Endothelial cell of umbilical vein (primary cell): ENCODE measurements around the gene PIK3R2. TPM values are rescaled to one million over a fixed set of nuclear protein-coding genes. Genes with fewer than 3 reads are reported as not detected.

ENCODE experiments used
- BruUV-seq: library from RNA; stranded (reverse); fragments of 400-500 nt; replicated peaks from 2 replicates; lab custom pipeline; 2021; lab: Mats Ljungman, UMichigan
- CTCF ChIA-PET: fragments of 300-600, 350-600 bp; sonication (Branson Sonifier 250); formaldehyde crosslinking; loops from one replicate; lab custom pipeline; 2021; ENCODE audit warnings: antibody characterized with exemption, inconsistent platforms; lab: Charles Lee
- POLR2A ChIA-PET: fragments of 300-600, 350-600 bp; sonication (Branson Sonifier 250); formaldehyde crosslinking; loops from one replicate; lab custom pipeline; 2021; ENCODE audit warnings: antibody characterized with exemption, inconsistent platforms; lab: Charles Lee
- DNase-seq: peaks from one replicate; pipeline ENCODE4 v3.0.0-alpha.2; 2011; ENCODE audit warnings: low read depth, low spot score
- FAIRE-seq: peaks from 2 replicates; lab custom pipeline; 2011; peaks lifted over from hg19 to GRCh38; lab: Jason Lieb, UNC
- H2AFZ ChIP-seq: 2 replicates; pipeline ENCODE4 v1.6.0; 2012; ENCODE audit warnings: low read depth, low read length, control low read depth, inconsistent platforms
- H3K27ac ChIP-seq: 2 replicates; pipeline ENCODE4 v1.5.1; 2011; ENCODE audit warnings: low read depth, mild to moderate bottlenecking, control low read depth, low read length, moderate library complexity; ENCODE audit not compliant: insufficient read depth
- H3K27me3 ChIP-seq, 2 experiments: 2 replicates each; pipeline versions ENCODE4 v1.6.0 to v1.6.1; 2011; ENCODE audit warnings: low read length in 2 of 2, mixed read lengths in 1 of 2; ENCODE audit not compliant: control insufficient read depth in 2 of 2, insufficient read depth in 2 of 2
- H3K36me3 ChIP-seq, 2 experiments: 2 replicates in 1 of 2; 3 replicates in 1 of 2; pipeline ENCODE4 v1.5.1; 2011; ENCODE audit warnings: low read length in 2 of 2, mild to moderate bottlenecking in 1 of 2, moderate library complexity in 1 of 2; ENCODE audit not compliant: control insufficient read depth in 2 of 2, insufficient read depth in 2 of 2; ENCODE audit errors: extremely low read depth in 1 of 2
- H3K4me1 ChIP-seq: 3 replicates; pipeline ENCODE4 v1.5.1; 2011; ENCODE audit warnings: mild to moderate bottlenecking, low read length; ENCODE audit not compliant: control insufficient read depth, insufficient read depth; ENCODE audit errors: extremely low read depth
- H3K4me2 ChIP-seq: 2 replicates; pipeline ENCODE4 v1.6.1; 2011; ENCODE audit warnings: low read length, control low read depth, mixed read lengths; ENCODE audit not compliant: insufficient read depth
- H3K4me3 ChIP-seq, 3 experiments: fragments of 200-600 bp in 1 of 3; sonication (generic), shearing (Covaris generic) in 1 of 3; replicated peaks in 1 of 3; 2 replicates each; pipeline ENCODE4 v1.5.1; 2011 to 2016; ENCODE audit warnings: control low read depth in 3 of 3, low read length in 3 of 3, mild to moderate bottlenecking in 2 of 3, inconsistent platforms in 1 of 3, low read depth in 1 of 3, moderate library complexity in 1 of 3; ENCODE audit not compliant: insufficient read depth in 1 of 3
- H3K79me2 ChIP-seq: 2 replicates; pipeline ENCODE4 v1.6.0; 2012; ENCODE audit warnings: low read length, inconsistent platforms; ENCODE audit not compliant: control insufficient read depth, insufficient read depth
- H3K9ac ChIP-seq: replicated peaks from 2 replicates; pipeline ENCODE3; 2011; ENCODE audit warnings: low read length, control low read depth; ENCODE audit not compliant: insufficient read depth; ENCODE audit errors: extremely low read depth
- H3K9me1 ChIP-seq: replicated peaks from 3 replicates; pipeline ENCODE4 v1.6.0; 2011; ENCODE audit warnings: mild to moderate bottlenecking, low read length; ENCODE audit not compliant: control insufficient read depth, insufficient read depth; ENCODE audit errors: extremely low read depth
- H3K9me3 ChIP-seq: replicated peaks from 2 replicates; pipeline ENCODE4 v1.5.1; 2012; ENCODE audit warnings: low read length, inconsistent platforms; ENCODE audit not compliant: control insufficient read depth, insufficient read depth
- H4K20me1 ChIP-seq: replicated peaks from 2 replicates; pipeline ENCODE3; 2011; ENCODE audit warnings: mild to moderate bottlenecking, low read length; ENCODE audit not compliant: control insufficient read depth, insufficient read depth; ENCODE audit errors: extremely low read depth
- CTCF ChIP-seq, 2 donors: IDR thresholded peaks; 1 replicate in 1 of 2; 2 replicates in 1 of 2; pipeline ENCODE4 v1.5.1; 2011; ENCODE audit warnings: low read length in 2 of 2, mild to moderate bottlenecking in 2 of 2, moderate library complexity in 2 of 2, control low read depth in 1 of 2, inconsistent platforms in 1 of 2, low read depth in 1 of 2; ENCODE audit not compliant: insufficient read depth in 1 of 2; ENCODE audit errors: extremely low read depth in 1 of 2
- EZH2 ChIP-seq: IDR thresholded peaks from 2 replicates; pipeline ENCODE4 v1.6.1; 2012; ENCODE audit warnings: borderline replicate concordance, low read depth, mild to moderate bottlenecking, moderate library complexity, low read length, inconsistent platforms; ENCODE audit not compliant: severe bottlenecking
- FOS ChIP-seq: IDR thresholded peaks from 2 replicates; pipeline ENCODE4 v1.6.1; 2011; ENCODE audit warnings: mild to moderate bottlenecking, low read length, moderate library complexity, borderline replicate concordance; ENCODE audit not compliant: insufficient read depth
- GATA2 ChIP-seq: IDR thresholded peaks from 2 replicates; pipeline ENCODE4 v1.7.0; 2011; ENCODE audit warnings: low read depth, mild to moderate bottlenecking, moderate library complexity, mixed read lengths, low read length; ENCODE audit not compliant: insufficient read length, insufficient read depth
- JUN ChIP-seq: IDR thresholded peaks from 2 replicates; pipeline ENCODE4 v1.6.1; 2011; ENCODE audit warnings: borderline replicate concordance, low read depth; ENCODE audit not compliant: insufficient read length, insufficient read depth
- MYC ChIP-seq: IDR thresholded peaks from one replicate; pipeline ENCODE4 v1.6.1; 2011; ENCODE audit warnings: mild to moderate bottlenecking, low read depth, low read length
- POLR2A ChIP-seq: IDR thresholded peaks from 2 replicates; pipeline ENCODE4 v1.6.1; 2012; ENCODE audit warnings: low read depth, mild to moderate bottlenecking, control low read depth, low read length
- POLR2AphosphoS5 ChIP-seq: IDR thresholded peaks from 2 replicates; pipeline ENCODE4 v1.6.1; 2012; ENCODE audit warnings: low read depth, mild to moderate bottlenecking, control low read depth, low read length, moderate library complexity; ENCODE audit not compliant: insufficient read depth
- dilution Hi-C: fragments of 300-500 bp; cut with MboI; formaldehyde crosslinking; loops from one replicate; pipeline ENCODE4 v1.15.0; 2019; ENCODE audit warnings: low sequenced_read_pairs; ENCODE audit not compliant: extremely low pct_ligation_motif_present
- intact Hi-C: fragments of 100-400 bp; cut with micrococcal nuclease; formaldehyde crosslinking; loops from one replicate; pipeline ENCODE4 v1.10.0; 2022
- polyA plus RNA-seq, 4 experiments: library from polyadenylated mRNA; depleted of rRNA in 3 of 4; stranded (reverse) in 3 of 4; unstranded in 1 of 4; fragments of >200 nt; gene quantifications; 2 replicates each; pipeline versions ENCODE4 v1.2.1 to v1.2.3, GENCODE V29; 2011 to 2012; ENCODE audit warnings: missing spikeins in 1 of 4
- total RNA-seq: library from RNA; stranded (reverse); gene quantifications from 2 replicates; pipeline ENCODE4 v1.2.3, GENCODE V29; 2021
- TF ChIP-seq, protein P1 (sequence below): IDR thresholded peaks from 2 replicates; pipeline ENCODE4 v1.6.1; 2011; ENCODE audit not compliant: insufficient read depth, insufficient read length

Gene PIK3R2
- total and polyA plus RNA-seq, 2 donors (not counting 3 experiments of a cell fraction or from before 2014, with no cell fraction given) = 8.1 to 15.2 TPM

DNA sequence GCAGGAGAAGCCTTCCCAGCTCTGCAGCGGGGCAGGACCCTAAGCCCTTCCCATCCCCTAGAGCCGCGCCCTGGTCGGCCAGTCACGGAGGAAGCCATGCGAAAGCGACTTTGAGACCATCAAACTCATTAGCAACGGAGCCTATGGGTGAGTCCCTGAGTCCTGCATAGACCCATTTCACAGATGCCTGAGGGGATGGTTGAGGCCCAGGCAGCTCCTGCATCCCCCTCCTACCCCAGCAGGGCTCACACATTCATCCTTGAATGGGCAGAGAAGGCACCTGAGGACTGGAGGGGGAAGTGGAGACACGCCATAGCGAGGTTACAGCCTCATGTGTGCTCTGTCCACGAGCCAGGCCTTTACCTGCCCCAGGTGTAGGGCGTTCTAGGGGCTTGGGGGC lies 24.2 kb upstream of the PIK3R2 start:
- Histone ChIP-seq H3K4me1 (no peaks in the 10 kb centered on the region), H3K79me2 (no peaks in the 10 kb centered on the region), H3K9ac (no peak overlapping the region), H2AFZ (no peak overlapping the region), H4K20me1 (no peaks in the 10 kb centered on the region), H3K36me3 (no peaks in the 10 kb centered on the region), H3K4me3 (no peak overlapping the region), H3K4me2 (no peak overlapping the region), H3K27ac (no peak overlapping the region), H3K27me3 (no peaks in the 10 kb centered on the region), H3K9me3 (no peaks in the 10 kb centered on the region), H3K9me1 (no peaks in the 10 kb centered on the region)
- no TSS peak for BruUV-seq
- POLR2A ChIA-PET = no interaction called here
- DNase-seq (no peak), FAIRE-seq (no peak)
- dilution Hi-C loops (no loop called here), intact Hi-C loops (no loop called here)
- CTCF ChIA-PET = interaction anchor here (1.9 to 6.2 kb wide), 2 partner anchors 16 to 123 kb away, joined by 6 to 34 read pairs; no protein-coding TSS in a partner anchor
- TF ChIP-seq, protein P1, sequence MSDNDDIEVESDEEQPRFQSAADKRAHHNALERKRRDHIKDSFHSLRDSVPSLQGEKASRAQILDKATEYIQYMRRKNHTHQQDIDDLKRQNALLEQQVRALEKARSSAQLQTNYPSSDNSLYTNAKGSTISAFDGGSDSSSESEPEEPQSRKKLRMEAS = no peak
- TF ChIP-seq GATA2 = no peak
- no peak for TF ChIP-seq FOS

DNA sequence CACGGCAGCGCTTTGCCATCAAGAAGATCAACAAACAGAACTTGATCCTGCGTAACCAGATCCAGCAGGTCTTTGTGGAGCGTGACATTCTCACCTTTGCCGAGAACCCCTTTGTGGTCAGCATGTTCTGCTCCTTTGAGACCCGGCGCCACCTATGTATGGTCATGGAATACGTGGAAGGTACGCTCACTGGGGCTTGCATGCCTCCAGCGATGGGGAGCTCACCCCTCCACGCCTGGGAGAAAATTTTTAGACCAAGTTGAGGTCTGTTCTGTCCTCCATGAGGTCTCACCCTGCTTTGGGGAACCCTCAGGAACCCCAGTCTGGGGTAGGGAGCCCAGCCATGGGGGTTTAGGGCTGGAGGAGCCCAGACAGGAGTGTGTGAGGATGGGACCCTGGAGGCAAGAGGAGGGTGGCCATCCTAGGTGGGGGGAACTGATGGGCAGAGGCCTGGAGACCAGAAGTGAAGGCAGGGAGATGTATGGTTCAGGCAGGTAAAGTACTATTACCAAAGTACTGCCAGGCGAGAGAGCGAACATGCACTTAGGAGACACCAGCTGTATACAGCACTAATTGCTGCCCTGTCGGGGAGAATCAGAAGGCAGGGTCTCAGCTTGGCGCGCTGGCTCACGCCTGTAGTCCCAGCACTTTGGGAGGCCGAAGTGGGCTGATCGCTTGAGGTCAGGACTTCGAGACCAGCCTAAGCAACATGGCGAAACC lies 22.3 kb upstream of the PIK3R2 start:
- CTCF ChIA-PET = interaction anchor here (1.8 kb wide), 1 partner anchor 18 kb away, joined by 5 read pairs; no protein-coding TSS in a partner anchor
- POLR2A ChIA-PET = no interaction called here
- FAIRE-seq = no peak

More for the DNA sequence above, 22.3 kb upstream of the PIK3R2 start:
- Histone ChIP-seq H3K36me3 (no peaks in the 10 kb centered on the region), H3K4me2 (no peak overlapping the region), H3K27me3 (no peaks in the 10 kb centered on the region), H3K79me2 (no peaks in the 10 kb centered on the region), H3K9ac (no peak overlapping the region), H3K9me3 (no peaks in the 10 kb centered on the region), H4K20me1 (no peaks in the 10 kb centered on the region), H3K4me3 (no peak overlapping the region), H3K9me1 (no peaks in the 10 kb centered on the region), H3K27ac (no peak overlapping the region), H2AFZ (no peak overlapping the region), H3K4me1 (no peaks in the 10 kb centered on the region)
- no peak for TF ChIP-seq GATA2
- no peak for TF ChIP-seq POLR2A
- no peak for TF ChIP-seq CTCF (IDR thresholded peaks at IDR 0.05; ENCODE audit: extremely low read depth in 1 of 2, insufficient read depth in 1 of 2, low read depth in 1 of 2, low read length in 2 of 2)
- TF ChIP-seq EZH2 = no peak
- TF ChIP-seq MYC = no peak
- TF ChIP-seq POLR2AphosphoS5 = no peak
- no peak for TF ChIP-seq JUN
- no peak for TF ChIP-seq FOS
- TF ChIP-seq, protein P1 = no peak
- intact Hi-C loops (no loop called here), dilution Hi-C loops (no loop called here)
- BruUV-seq = no TSS peak
- DNase-seq = no peak
